K562 (cell line): ENCODE measurements around the gene KBTBD3. TPM values are rescaled to one million over a fixed set of nuclear protein-coding genes. Genes with fewer than 3 reads are reported as not detected.

Source experiments
- ATAC-seq: fragments of 200-7000 bp; cut with Tn5 transposase; 3 replicates; pipeline ENCODE4 v1.9.1; 2020; ENCODE audit warnings: moderate library complexity
- BruUV-seq: library from RNA; stranded (reverse); fragments of 400-500 nt; replicated peaks from 2 replicates; lab custom pipeline; 2021; lab: Mats Ljungman, UMichigan
- CTCF ChIA-PET: fragments of 300-600 bp; formaldehyde crosslinking; extraction: SDS; loops from one replicate; lab custom pipeline; 2021; ENCODE audit warnings: low intra/inter-chr PET ratio; lab: Yijun Ruan, JAX
- POLR2A ChIA-PET: fragments of 300-600, 350-650 bp; sonication (Branson Sonifier 250); formaldehyde crosslinking; extraction: SDS; loops from one replicate; lab custom pipeline; 2021; ENCODE audit warnings: antibody characterized with exemption, inconsistent platforms; lab: Yijun Ruan, JAX
- DNase-seq, 4 experiments: peaks; one replicate each; pipeline versions ENCODE4 v3.0.0 to v3.0.0-alpha.2; 2011 to 2018; ENCODE audit warnings: low spot score in 3 of 4, mixed read lengths in 3 of 4; ENCODE audit errors: extremely low read depth in 1 of 4
- FAIRE-seq: peaks from 2 replicates; lab custom pipeline; 2011; peaks lifted over from hg19 to GRCh38; lab: Jason Lieb, UNC
- H2AFZ ChIP-seq: 2 replicates; pipeline ENCODE4 v1.6.0; 2011; ENCODE audit warnings: low read depth, low read length, control low read depth, inconsistent platforms
- H3K27ac ChIP-seq: fragments of 200-600 bp; 3 replicates; pipeline ENCODE4 v1.8.0; 2011; ENCODE audit warnings: low read depth, mild to moderate bottlenecking, control low read depth, inconsistent platforms, low read length, moderate library complexity, mixed read lengths; ENCODE audit errors: extremely low read depth
- H3K27me3 ChIP-seq, 2 experiments: fragments of 300-600 bp in 1 of 2; 2 replicates in 1 of 2; 3 replicates in 1 of 2; pipeline versions ENCODE4 v1.6.0 to v1.8.0; 2011; ENCODE audit warnings: inconsistent platforms in 2 of 2, low read length in 2 of 2, mild to moderate bottlenecking in 1 of 2, mixed read lengths in 1 of 2, moderate library complexity in 1 of 2; ENCODE audit not compliant: control insufficient read depth in 2 of 2, insufficient read depth in 2 of 2
- H3K36me3 ChIP-seq: fragments of 300-600 bp; 3 replicates; pipeline ENCODE4 v1.8.0; 2011; ENCODE audit warnings: mild to moderate bottlenecking, low read length, inconsistent platforms; ENCODE audit not compliant: control insufficient read depth, insufficient read depth
- H3K4me1 ChIP-seq, 2 experiments: fragments of 200-600 bp in 1 of 2; replicated peaks in 1 of 2; 2 replicates in 1 of 2; 3 replicates in 1 of 2; pipeline versions ENCODE4 v1.5.1 to v1.8.0; 2011; ENCODE audit warnings: inconsistent platforms in 2 of 2, low read length in 2 of 2, mild to moderate bottlenecking in 1 of 2, mixed read lengths in 1 of 2, moderate library complexity in 1 of 2; ENCODE audit not compliant: control insufficient read depth in 2 of 2, insufficient read depth in 2 of 2
- H3K4me2 ChIP-seq: 2 replicates; pipeline ENCODE4 v1.6.1; 2011; ENCODE audit warnings: low read length, control low read depth, inconsistent platforms, mixed read lengths; ENCODE audit not compliant: insufficient read depth
- H3K4me3 ChIP-seq: fragments of 200-600 bp; sonication (generic), shearing (Covaris generic); 2 replicates; pipeline ENCODE4 v1.5.1; 2016; ENCODE audit warnings: control low read depth, inconsistent platforms
- H3K79me2 ChIP-seq: fragments of 200-600 bp; 3 replicates; pipeline ENCODE4 v1.8.0; 2011; ENCODE audit warnings: low read length, inconsistent platforms; ENCODE audit not compliant: control insufficient read depth, insufficient read depth
- H3K9ac ChIP-seq, 2 experiments: 2 replicates each; pipeline versions ENCODE4 v1.6.0 to v1.6.1; 2011; ENCODE audit warnings: low read depth in 2 of 2, low read length in 2 of 2, control low read depth in 1 of 2, inconsistent platforms in 1 of 2, mild to moderate bottlenecking in 1 of 2, mixed read lengths in 1 of 2; ENCODE audit not compliant: insufficient read depth in 1 of 2
- H3K9me1 ChIP-seq: one replicate; pipeline ENCODE4 v1.6.0; 2011; ENCODE audit warnings: inconsistent platforms, mild to moderate bottlenecking, low read length, moderate library complexity; ENCODE audit not compliant: control insufficient read depth, insufficient read depth
- H3K9me3 ChIP-seq: replicated peaks from 2 replicates; pipeline ENCODE4 v1.5.1; 2011; ENCODE audit warnings: low read depth, low read length, inconsistent platforms; ENCODE audit not compliant: control insufficient read depth, insufficient read depth
- H4K20me1 ChIP-seq: replicated peaks from 2 replicates; pipeline ENCODE4 v1.6.1; 2011; ENCODE audit warnings: low read length, inconsistent platforms, mixed read lengths; ENCODE audit not compliant: control insufficient read depth, insufficient read depth
- ARID4B ChIP-seq: sonication (generic); formaldehyde crosslinking; IDR thresholded peaks from 2 replicates; pipeline ENCODE4 v1.8.0; 2022; ENCODE audit warnings: mild to moderate bottlenecking, missing genetic modification reagents
- DMBX1 ChIP-seq: fragments of 250-450 bp; sonication (Bioruptor Pico); IDR thresholded peaks from 2 replicates; pipeline ENCODE4 v1.8.0; 2022; ENCODE audit warnings: inconsistent platforms, mild to moderate bottlenecking, moderate library complexity, borderline replicate concordance
- ESRRB ChIP-seq: fragments of 250-450 bp; sonication (Bioruptor Pico); IDR thresholded peaks from 2 replicates; pipeline ENCODE4 v1.5.0; 2020; ENCODE audit warnings: mild to moderate bottlenecking, moderate library complexity, borderline replicate concordance
- FOXK1 ChIP-seq: sonication (generic); formaldehyde crosslinking; IDR thresholded peaks from 2 replicates; pipeline ENCODE4 v1.8.0; 2022; ENCODE audit warnings: missing genetic modification reagents, mild to moderate bottlenecking, borderline replicate concordance
- HNRNPL ChIP-seq: fragments of 200-400 bp; formaldehyde crosslinking; IDR thresholded peaks from 2 replicates; pipeline ENCODE4 v1.6.1; 2017; ENCODE audit warnings: low read depth, mild to moderate bottlenecking, low read length
- HNRNPLL ChIP-seq: fragments of 200-400 bp; formaldehyde crosslinking; IDR thresholded peaks from 2 replicates; pipeline ENCODE4 v1.6.1; 2017; ENCODE audit warnings: low read length, low read depth, mild to moderate bottlenecking; ENCODE audit not compliant: poor library complexity, severe bottlenecking
- KLF6 ChIP-seq: fragments of 250-450 bp; sonication (Bioruptor Pico); IDR thresholded peaks from 2 replicates; pipeline ENCODE4 v1.4.0; 2020; ENCODE audit warnings: mild to moderate bottlenecking, moderate library complexity, borderline replicate concordance
- LCOR ChIP-seq: sonication (generic); formaldehyde crosslinking; IDR thresholded peaks from 2 replicates; pipeline ENCODE4 v1.8.0; 2022; ENCODE audit warnings: mild to moderate bottlenecking, missing genetic modification reagents
- NFRKB ChIP-seq: fragments of 450-650 bp; IDR thresholded peaks from 2 replicates; pipeline ENCODE4 v1.6.1; 2016; ENCODE audit warnings: low read depth
- POLR2A ChIP-seq: fragments of 450-650 bp; conservative IDR thresholded peaks from 2 replicates; pipeline ENCODE4 v1.6.1; 2016
- SAFB ChIP-seq: fragments of 200-400 bp; formaldehyde crosslinking; IDR thresholded peaks from 2 replicates; pipeline ENCODE4 v1.6.1; 2017; ENCODE audit warnings: low read depth, low read length, borderline replicate concordance
- SIN3B ChIP-seq: fragments of 450-650 bp; IDR thresholded peaks from 2 replicates; pipeline ENCODE4 v1.6.1; 2017; ENCODE audit warnings: low read depth, mild to moderate bottlenecking, moderate library complexity
- SIRT6 ChIP-seq: IDR thresholded peaks from one replicate; pipeline ENCODE4 v1.6.1; 2012; ENCODE audit warnings: low read depth, mild to moderate bottlenecking, control low read depth, inconsistent platforms, low read length, moderate library complexity
- SLC30A9 ChIP-seq: fragments of 250-450 bp; sonication (Bioruptor Pico); IDR thresholded peaks from 2 replicates; pipeline ENCODE4 v1.8.0; 2022; ENCODE audit warnings: mild to moderate bottlenecking, moderate library complexity
- ZNF408 ChIP-seq: fragments of 250-450 bp; sonication (Bioruptor Pico); IDR thresholded peaks from 2 replicates; pipeline ENCODE4 v1.4.0; 2020; ENCODE audit warnings: low read depth, mild to moderate bottlenecking, moderate library complexity
- ZNF57 ChIP-seq: fragments of 450-650 bp; formaldehyde crosslinking; IDR thresholded peaks from 2 replicates; pipeline ENCODE4 v1.4.0; 2020; ENCODE audit warnings: mild to moderate bottlenecking, moderate library complexity
- WGBS: fragments of 100-300 bp; shearing (Covaris generic); methylation state at CpG from one replicate; pipeline ENCODE4 v1.1.6; 2016; ENCODE audit warnings: low coverage, mixed read lengths; ENCODE audit not compliant: insufficient coverage; ENCODE audit errors: missing lambda C conversion rate; 5-methylcytosine and 5-hydroxymethylcytosine counted together
- in situ Hi-C: fragments of 300-500 bp; cut with MboI; formaldehyde crosslinking; loops from 4 replicates; pipeline ENCODE4 v1.15.0; 2018; ENCODE audit warnings: inconsistent platforms, mixed read lengths
- intact Hi-C: fragments of 100-400 bp; cut with micrococcal nuclease; formaldehyde crosslinking; loops from 2 replicates; pipeline ENCODE4 v1.14.2; 2022
- polyA plus RNA-seq, 8 experiments: library from polyadenylated mRNA; depleted of rRNA in 4 of 8; stranded (reverse) in 5 of 8; unstranded in 3 of 8; fragments of >200 nt; fragmentation: Nextera tagmentation in 2 of 8; fragmentation: Illumina TruSeq in 1 of 8; extraction: Ambion mirVana in 2 of 8; extraction: Trizol in 1 of 8; gene quantifications; 2 replicates each; pipeline versions ENCODE4 v1.2.1 to v1.2.3, GENCODE V29; 2011 to 2014; ENCODE audit warnings: inconsistent platforms in 1 of 8, missing spikeins in 1 of 8
- total RNA-seq, 7 experiments: library from RNA; depleted of rRNA in 6 of 7; stranded (reverse); fragments of >200 nt in 6 of 7; fragmentation: Illumina TruSeq in 2 of 7; extraction: Trizol in 2 of 7; gene quantifications; 2 replicates each; pipeline versions ENCODE4 v1.2.1 to v1.2.3, GENCODE V29; 2011 to 2021; ENCODE audit warnings: low replicate concordance in 1 of 7
- TF ChIP-seq, protein P1 (sequence below): fragments of 200-800 bp; sonication (Bioruptor generic); IDR thresholded peaks from 2 replicates; pipeline ENCODE4 v1.6.1; 2017; ENCODE audit warnings: missing genetic modification characterization, missing compliant biosample characterization

The KBTBD3 gene
- total and polyA plus RNA-seq, 9 of the 15 experiments (the other 6 are each of a cell fraction or from before 2014, with no cell fraction given): 4.2 to 31.2 (median 6.4) TPM

GRCh38 chr11:106076171-106076918, 802 bp downstream of the KBTBD3 start:
- H2AFZ ChIP-seq: peak overlapping the region; percentile 97
- H3K4me3 ChIP-seq: peak overlapping the region; percentile 92
- peak overlapping the region; percentile 69 to 91 for H3K9ac ChIP-seq
- H3K9me3 ChIP-seq: no peaks in the 10 kb centered on the region
- intact Hi-C loops: loop anchor here (2.0 kb wide), 2 partner anchors 54 to 562 kb away; partner anchors contain the start of gene MSANTD4
- ChIA-PET POLR2A (interaction anchor here (0.8 kb wide), 1 partner anchor 9 kb away, joined by 3 read pairs; no protein-coding TSS in a partner anchor), CTCF (no interaction called here)
- no peaks in the 10 kb centered on the region for H3K27me3 ChIP-seq
- peak in 1 of 4 experiments; percentile 27 for DNase-seq
- H3K4me1 ChIP-seq: peaks cover 0 to 9% of the 10 kb centered on the region in 2 experiments; a peak in 2 of 5 replicates
- in situ Hi-C loops: no loop called here
- 6% methylated on average over 19 of the region's 19 CpGs for WGBS
- peaks cover 21% of the 10 kb centered on the region for H3K36me3 ChIP-seq
- no peak for FAIRE-seq
- H3K79me2 ChIP-seq: peaks cover 43% of the 10 kb centered on the region
- no peak for ATAC-seq
- H3K4me2 ChIP-seq: peak overlapping the region; percentile 89
- BruUV-seq: no TSS peak
- no peaks in the 10 kb centered on the region for H3K9me1 ChIP-seq
- no peaks in the 10 kb centered on the region for H4K20me1 ChIP-seq
- H3K27ac ChIP-seq: peak overlapping the region; percentile 66
- TF ChIP-seq HNRNPLL (no peak), ZNF57 (CRISPR knock-in tag) (no peak), POLR2A (peak; percentile 28; the same call in 1 of the 2 replicates), NFRKB (0 out of 2 replicates have a peak, but pooled peaks have one; percentile 1), SLC30A9 (CRISPR knock-in tag) (no peak), KLF6 (CRISPR knock-in tag) (no peak), SIRT6 (no peak), ARID4B (CRISPR knock-in tag) (no peak), SIN3B (no peak), DMBX1 (CRISPR knock-in tag) (no peak), ESRRB (CRISPR knock-in tag) (no peak), SAFB (no peak), ZNF408 (CRISPR knock-in tag) (no peak), LCOR (CRISPR knock-in tag) (0 out of 2 replicates have a peak, but pooled peaks have one; percentile 71), HNRNPL (no peak), FOXK1 (CRISPR knock-in tag) (peak; percentile 55; the same call in 1 of the 2 replicates)
- TF ChIP-seq, protein P1, sequence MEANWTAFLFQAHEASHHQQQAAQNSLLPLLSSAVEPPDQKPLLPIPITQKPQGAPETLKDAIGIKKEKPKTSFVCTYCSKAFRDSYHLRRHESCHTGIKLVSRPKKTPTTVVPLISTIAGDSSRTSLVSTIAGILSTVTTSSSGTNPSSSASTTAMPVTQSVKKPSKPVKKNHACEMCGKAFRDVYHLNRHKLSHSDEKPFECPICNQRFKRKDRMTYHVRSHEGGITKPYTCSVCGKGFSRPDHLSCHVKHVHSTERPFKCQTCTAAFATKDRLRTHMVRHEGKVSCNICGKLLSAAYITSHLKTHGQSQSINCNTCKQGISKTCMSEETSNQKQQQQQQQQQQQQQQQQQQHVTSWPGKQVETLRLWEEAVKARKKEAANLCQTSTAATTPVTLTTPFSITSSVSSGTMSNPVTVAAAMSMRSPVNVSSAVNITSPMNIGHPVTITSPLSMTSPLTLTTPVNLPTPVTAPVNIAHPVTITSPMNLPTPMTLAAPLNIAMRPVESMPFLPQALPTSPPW (CRISPR knock-in tag): no peak
